IMR-90 (cell line): ENCODE data around the gene TSHZ3. TPM values are rescaled to one million over a fixed set of nuclear protein-coding genes. Genes with fewer than 3 reads are reported as not detected.

ENCODE experiments used
- ATAC-seq: fragments of 200-7000 bp; cut with Tn5 transposase; 2 replicates; pipeline ENCODE4 v1.9.1; 2020; ENCODE audit warnings: low read depth, mild to moderate bottlenecking, moderate library complexity
- BruUV-seq: library from RNA; stranded (reverse); fragments of 400-500 nt; replicated peaks from 2 replicates; lab custom pipeline; 2021; lab: Mats Ljungman, UMichigan
- CTCF ChIA-PET: fragments of 300-600 bp; formaldehyde crosslinking; extraction: SDS; loops from one replicate; lab custom pipeline; 2021; ENCODE audit warnings: antibody characterized with exemption; lab: Yijun Ruan, JAX
- POLR2A ChIA-PET: fragments of 300-600 bp; sonication (Branson Sonifier 250); formaldehyde crosslinking; loops from one replicate; lab custom pipeline; 2022; ENCODE audit warnings: antibody characterized with exemption; ENCODE audit not compliant: unreplicated experiment; lab: Charles Lee
- DNase-seq: peaks from one replicate; pipeline ENCODE4 v3.0.0; 2013
- H2AFZ ChIP-seq: replicated peaks from 2 replicates; pipeline ENCODE3; 2013; ENCODE audit warnings: low read length, mild to moderate bottlenecking; ENCODE audit not compliant: poor library complexity
- H2AK5ac ChIP-seq: 2 replicates; pipeline ENCODE4 v1.6.1; 2013; ENCODE audit warnings: low read depth, low read length, inconsistent platforms
- H2AK9ac ChIP-seq: replicated peaks from 2 replicates; pipeline ENCODE3; 2013; ENCODE audit warnings: mild to moderate bottlenecking, low read depth, low read length, moderate library complexity; ENCODE audit not compliant: poor library complexity
- H2BK120ac ChIP-seq: 2 replicates; pipeline ENCODE4 v1.6.1; 2013; ENCODE audit warnings: low read depth, low read length, inconsistent platforms
- H2BK15ac ChIP-seq: 3 replicates; pipeline ENCODE4 v1.6.1; 2013; ENCODE audit warnings: low read depth, low read length, inconsistent platforms
- H2BK20ac ChIP-seq: 2 replicates; pipeline ENCODE4 v1.6.1; 2013; ENCODE audit warnings: low read depth, mild to moderate bottlenecking, inconsistent platforms, low read length, moderate library complexity
- H2BK5ac ChIP-seq: 2 replicates; pipeline ENCODE4 v1.6.1; 2013; ENCODE audit warnings: mild to moderate bottlenecking, low read depth, low read length, inconsistent platforms; ENCODE audit not compliant: poor library complexity, severe bottlenecking
- H3K14ac ChIP-seq: replicated peaks from 2 replicates; pipeline ENCODE4 v1.6.1; 2013; ENCODE audit warnings: low read depth, low read length, inconsistent platforms
- H3K18ac ChIP-seq: 2 replicates; pipeline ENCODE4 v1.6.1; 2013; ENCODE audit warnings: low read depth, low read length, control low read depth
- H3K23ac ChIP-seq: 2 replicates; pipeline ENCODE4 v1.6.1; 2013; ENCODE audit warnings: low read depth, low read length, inconsistent platforms
- H3K27ac ChIP-seq: 2 replicates; pipeline ENCODE4 v1.5.1; 2013; ENCODE audit warnings: mild to moderate bottlenecking, control low read depth, low read length; ENCODE audit not compliant: insufficient read depth
- H3K27me3 ChIP-seq: 2 replicates; pipeline ENCODE4 v1.6.1; 2013; ENCODE audit warnings: low read length; ENCODE audit not compliant: control insufficient read depth, insufficient read depth
- H3K36me3 ChIP-seq: 2 replicates; pipeline ENCODE4 v1.6.1; 2013; ENCODE audit warnings: low read length, mixed read lengths; ENCODE audit not compliant: control insufficient read depth, insufficient read depth
- H3K4ac ChIP-seq: 2 replicates; pipeline ENCODE4 v1.6.1; 2013; ENCODE audit warnings: low read depth, low read length, inconsistent platforms
- H3K4me1 ChIP-seq: 2 replicates; pipeline ENCODE4 v1.6.1; 2013; ENCODE audit warnings: low read length, mixed read lengths; ENCODE audit not compliant: control insufficient read depth, insufficient read depth
- H3K4me2 ChIP-seq: 2 replicates; pipeline ENCODE4 v1.6.1; 2013; ENCODE audit warnings: low read depth, mild to moderate bottlenecking, control low read depth, low read length, moderate library complexity
- H3K4me3 ChIP-seq: 2 replicates; pipeline ENCODE4 v1.5.1; 2013; ENCODE audit warnings: low read depth, mild to moderate bottlenecking, control low read depth, low read length, moderate library complexity; ENCODE audit not compliant: insufficient read depth
- H3K56ac ChIP-seq: 2 replicates; pipeline ENCODE4 v1.6.1; 2013; ENCODE audit warnings: low read length, inconsistent platforms; ENCODE audit not compliant: insufficient read depth; ENCODE audit errors: extremely low read depth
- H3K79me1 ChIP-seq, 2 experiments: 2 replicates each; pipeline ENCODE4 v1.6.1; 2013; ENCODE audit warnings: low read length in 2 of 2, inconsistent platforms in 1 of 2, low read depth in 1 of 2
- H3K9ac ChIP-seq: 2 replicates; pipeline ENCODE4 v1.6.1; 2013; ENCODE audit warnings: low read depth, low read length, control low read depth
- H3K9me1 ChIP-seq: 2 replicates; pipeline ENCODE4 v1.6.1; 2013; ENCODE audit warnings: low read length, inconsistent platforms; ENCODE audit not compliant: insufficient read depth
- H3K9me3 ChIP-seq: 2 replicates; pipeline ENCODE4 v1.6.1; 2013; ENCODE audit warnings: low read length; ENCODE audit not compliant: control insufficient read depth, insufficient read depth
- H4K20me1 ChIP-seq: 2 replicates; pipeline ENCODE4 v1.6.1; 2013; ENCODE audit warnings: low read length, inconsistent platforms; ENCODE audit not compliant: insufficient read depth
- H4K5ac ChIP-seq: 2 replicates; pipeline ENCODE4 v1.6.1; 2013; ENCODE audit warnings: mild to moderate bottlenecking, low read depth, low read length, control low read depth
- H4K8ac ChIP-seq, 2 experiments: 2 replicates each; pipeline ENCODE4 v1.6.1; 2013; ENCODE audit warnings: low read depth in 2 of 2, low read length in 2 of 2, control low read depth in 1 of 2, inconsistent platforms in 1 of 2
- H4K91ac ChIP-seq: 2 replicates; pipeline ENCODE4 v1.6.1; 2013; ENCODE audit warnings: low read depth, low read length, inconsistent platforms; ENCODE audit not compliant: insufficient read depth
- BHLHE40 ChIP-seq: fragments of 150-350 bp; IDR thresholded peaks from 2 replicates; pipeline ENCODE4 v1.6.1; 2016; ENCODE audit warnings: mild to moderate bottlenecking, low read depth, low read length
- CEBPB ChIP-seq: IDR thresholded peaks from 2 replicates; pipeline ENCODE4 v1.6.1; 2012; ENCODE audit warnings: low read depth, low read length, improper control_type of control experiment
- CHD1 ChIP-seq: IDR thresholded peaks from 2 replicates; pipeline ENCODE4 v1.6.1; 2012; ENCODE audit warnings: low read depth, low read length, improper control_type of control experiment
- FOS ChIP-seq: fragments of 150-350 bp; IDR thresholded peaks from 2 replicates; pipeline ENCODE4 v1.6.1; 2016; ENCODE audit warnings: low read depth, low read length
- MAFK ChIP-seq: IDR thresholded peaks from 2 replicates; pipeline ENCODE4 v1.6.1; 2012; ENCODE audit warnings: low read depth, low read length, improper control_type of control experiment
- MAZ ChIP-seq: IDR thresholded peaks from 2 replicates; pipeline ENCODE4 v1.6.1; 2012; ENCODE audit warnings: low read depth, mild to moderate bottlenecking, low read length, improper control_type of control experiment, moderate library complexity, borderline replicate concordance
- MXI1 ChIP-seq: IDR thresholded peaks from 2 replicates; pipeline ENCODE4 v1.6.1; 2012; ENCODE audit warnings: low read depth, mild to moderate bottlenecking, low read length, moderate library complexity, borderline replicate concordance
- NFE2L2 ChIP-seq: fragments of 150-350 bp; IDR thresholded peaks from 2 replicates; pipeline ENCODE4 v1.6.1; 2016; ENCODE audit warnings: low read depth, mild to moderate bottlenecking, low read length
- POLR2A ChIP-seq: IDR thresholded peaks from 2 replicates; pipeline ENCODE4 v1.6.1; 2012; ENCODE audit warnings: mild to moderate bottlenecking, low read depth, low read length
- RAD21 ChIP-seq: IDR thresholded peaks from 2 replicates; pipeline ENCODE4 v1.6.1; 2012; ENCODE audit warnings: low read length, improper control_type of control experiment
- RCOR1 ChIP-seq: IDR thresholded peaks from 2 replicates; pipeline ENCODE4 v1.6.1; 2012; ENCODE audit warnings: mild to moderate bottlenecking, low read length, improper control_type of control experiment; ENCODE audit not compliant: insufficient replicate concordance
- RFX5 ChIP-seq: IDR thresholded peaks from 2 replicates; pipeline ENCODE4 v1.8.0; 2012; ENCODE audit warnings: low read depth, mild to moderate bottlenecking, low read length, moderate library complexity
- SMC3 ChIP-seq: fragments of 150-350 bp; IDR thresholded peaks from 2 replicates; pipeline ENCODE4 v1.6.1; 2016; ENCODE audit warnings: low read depth, mild to moderate bottlenecking, antibody characterized with exemption, low read length, moderate library complexity
- USF2 ChIP-seq: fragments of 150-350 bp; IDR thresholded peaks from 2 replicates; pipeline ENCODE4 v1.6.1; 2017; ENCODE audit warnings: mild to moderate bottlenecking, antibody characterized with exemption, low read length, low read depth
- WGBS, 2 experiments: methylation state at CpG; one replicate each; pipeline versions ENCODE4 v1.1.5 to v1.1.7; 2013; ENCODE audit warnings: missing lambda C conversion rate in 2 of 2; ENCODE audit not compliant: insufficient read length in 1 of 2; ENCODE audit errors: extremely low coverage in 2 of 2; 5-methylcytosine and 5-hydroxymethylcytosine counted together
- dilution Hi-C: fragments of 300-500 bp; cut with HindIII; formaldehyde crosslinking; loops from one replicate; pipeline ENCODE4 v1.14.3; 2018; ENCODE audit warnings: low sequenced_read_pairs; ENCODE audit not compliant: unreplicated experiment
- in situ Hi-C: fragments of 300-500 bp; cut with MboI; formaldehyde crosslinking; loops from 3 replicates; pipeline ENCODE4 v1.14.3; 2019; ENCODE audit warnings: low sequenced_read_pairs, inconsistent platforms, mixed read lengths
- intact Hi-C: fragments of 100-400 bp; cut with micrococcal nuclease; formaldehyde crosslinking; loops from 2 replicates; pipeline ENCODE4 v1.10.0; 2022
- polyA plus RNA-seq, 3 experiments: library from polyadenylated mRNA; depleted of rRNA; stranded (reverse); fragments of >200 nt; gene quantifications; 2 replicates each; pipeline ENCODE4 v1.2.3, GENCODE V29; 2012; ENCODE audit warnings: low replicate concordance in 1 of 3
- total RNA-seq: library from RNA; depleted of rRNA; stranded (reverse); fragments of >200 nt; gene quantifications from 2 replicates; pipeline ENCODE4 v1.2.3, GENCODE V29; 2012
- TF ChIP-seq, protein P1 (sequence below): conservative IDR thresholded peaks from 2 replicates; pipeline ENCODE4 v1.5.1; 2012; ENCODE audit warnings: mild to moderate bottlenecking, low read depth, low read length, improper control_type of control experiment
- TF ChIP-seq, protein P2 (sequence below): fragments of 150-350 bp; IDR thresholded peaks from 2 replicates; pipeline ENCODE4 v1.6.1; 2016; ENCODE audit warnings: low read depth, mild to moderate bottlenecking, low read length, moderate library complexity, borderline replicate concordance

TSHZ3 gene
- total and polyA plus RNA-seq, 2 of the 4 experiments (the other 2 are of a cell fraction): 8.1 to 13.0 TPM

DNA sequence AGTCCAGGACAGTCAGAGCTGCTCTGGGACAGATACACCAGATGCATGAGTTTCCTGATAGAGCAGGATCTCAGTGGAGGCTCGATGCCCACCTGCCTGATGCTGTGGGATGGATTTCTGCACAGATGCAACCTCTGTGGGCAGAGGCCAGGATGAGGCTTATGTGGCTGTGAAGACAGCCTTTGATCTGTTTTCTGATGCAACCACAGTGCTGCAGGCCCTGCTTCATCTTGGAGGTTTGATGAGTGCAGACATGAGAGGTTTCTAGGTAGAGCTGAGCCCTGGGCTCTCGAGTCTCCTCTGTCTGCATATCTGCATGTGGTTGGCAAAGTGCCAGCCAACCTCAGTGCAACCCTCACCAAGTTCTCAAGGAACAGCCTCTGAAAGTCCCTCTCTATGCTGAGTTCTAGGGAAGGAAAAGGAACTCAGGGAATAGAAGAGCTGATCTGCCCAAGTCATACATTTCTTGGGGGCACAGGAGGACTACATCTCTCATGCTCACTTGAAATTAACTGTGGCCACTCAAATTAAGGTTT lies 23.1 kb upstream of the TSHZ3 start:
- ChIA-PET POLR2A (no interaction called here), CTCF (no interaction called here)
- no peak overlapping the region for H2BK5ac ChIP-seq
- no peak overlapping the region for H2BK20ac ChIP-seq
- H2AK5ac ChIP-seq: no peak overlapping the region
- no peak overlapping the region for H3K23ac ChIP-seq
- H4K20me1 ChIP-seq: peaks cover 3% of the 10 kb centered on the region; the same call in 1 of the 2 replicates
- H4K91ac ChIP-seq: no peak overlapping the region
- H3K4ac ChIP-seq: no peak overlapping the region
- H3K9ac ChIP-seq: no peak overlapping the region
- no peak overlapping the region for H2BK15ac ChIP-seq
- H3K4me1 ChIP-seq: no peaks in the 10 kb centered on the region
- no peak overlapping the region for H3K18ac ChIP-seq
- H3K27me3 ChIP-seq: no peaks in the 10 kb centered on the region; the same call in 1 of the 2 replicates
- no peak overlapping the region for H2AK9ac ChIP-seq
- no peak overlapping the region for H3K4me2 ChIP-seq
- 80% methylated on average over 1 of the region's 2 CpGs; no CpG with 5 or more reads in 1 of the 2 experiments for WGBS, 2 experiments
- no peak overlapping the region for H3K56ac ChIP-seq
- in situ Hi-C loops (no loop called here), dilution Hi-C loops (no loop called here), intact Hi-C loops (no loop called here)
- H3K27ac ChIP-seq: no peak overlapping the region
- H4K8ac ChIP-seq: no peak overlapping the region
- H3K14ac ChIP-seq: no peak overlapping the region
- ATAC-seq (no peak), DNase-seq (no peak)
- BruUV-seq: no TSS peak
- H3K9me3 ChIP-seq: peaks cover 3% of the 10 kb centered on the region
- H3K36me3 ChIP-seq: peaks cover 2% of the 10 kb centered on the region; the same call in 1 of the 2 replicates
- H3K4me3 ChIP-seq: no peak overlapping the region
- TF ChIP-seq MAZ (no peak), MAFK (no peak), NFE2L2 (no peak), FOS (no peak), BHLHE40 (no peak), RFX5 (no peak), MXI1 (no peak), CHD1 (no peak), RAD21 (no peak), RCOR1 (no peak), SMC3 (no peak), USF2 (no peak), CEBPB (no peak), POLR2A (no peak)
- TF ChIP-seq, protein P1, sequence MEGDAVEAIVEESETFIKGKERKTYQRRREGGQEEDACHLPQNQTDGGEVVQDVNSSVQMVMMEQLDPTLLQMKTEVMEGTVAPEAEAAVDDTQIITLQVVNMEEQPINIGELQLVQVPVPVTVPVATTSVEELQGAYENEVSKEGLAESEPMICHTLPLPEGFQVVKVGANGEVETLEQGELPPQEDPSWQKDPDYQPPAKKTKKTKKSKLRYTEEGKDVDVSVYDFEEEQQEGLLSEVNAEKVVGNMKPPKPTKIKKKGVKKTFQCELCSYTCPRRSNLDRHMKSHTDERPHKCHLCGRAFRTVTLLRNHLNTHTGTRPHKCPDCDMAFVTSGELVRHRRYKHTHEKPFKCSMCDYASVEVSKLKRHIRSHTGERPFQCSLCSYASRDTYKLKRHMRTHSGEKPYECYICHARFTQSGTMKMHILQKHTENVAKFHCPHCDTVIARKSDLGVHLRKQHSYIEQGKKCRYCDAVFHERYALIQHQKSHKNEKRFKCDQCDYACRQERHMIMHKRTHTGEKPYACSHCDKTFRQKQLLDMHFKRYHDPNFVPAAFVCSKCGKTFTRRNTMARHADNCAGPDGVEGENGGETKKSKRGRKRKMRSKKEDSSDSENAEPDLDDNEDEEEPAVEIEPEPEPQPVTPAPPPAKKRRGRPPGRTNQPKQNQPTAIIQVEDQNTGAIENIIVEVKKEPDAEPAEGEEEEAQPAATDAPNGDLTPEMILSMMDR: no peak
- TF ChIP-seq, protein P2, sequence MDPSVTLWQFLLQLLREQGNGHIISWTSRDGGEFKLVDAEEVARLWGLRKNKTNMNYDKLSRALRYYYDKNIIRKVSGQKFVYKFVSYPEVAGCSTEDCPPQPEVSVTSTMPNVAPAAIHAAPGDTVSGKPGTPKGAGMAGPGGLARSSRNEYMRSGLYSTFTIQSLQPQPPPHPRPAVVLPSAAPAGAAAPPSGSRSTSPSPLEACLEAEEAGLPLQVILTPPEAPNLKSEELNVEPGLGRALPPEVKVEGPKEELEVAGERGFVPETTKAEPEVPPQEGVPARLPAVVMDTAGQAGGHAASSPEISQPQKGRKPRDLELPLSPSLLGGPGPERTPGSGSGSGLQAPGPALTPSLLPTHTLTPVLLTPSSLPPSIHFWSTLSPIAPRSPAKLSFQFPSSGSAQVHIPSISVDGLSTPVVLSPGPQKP: no peak
- no peaks in the 10 kb centered on the region; a peak in 1 of 4 replicates for H3K79me1 ChIP-seq
- H2BK120ac ChIP-seq: no peak overlapping the region
- no peak overlapping the region for H4K5ac ChIP-seq
- no peaks in the 10 kb centered on the region; the same call in 1 of the 2 replicates for H3K9me1 ChIP-seq
- no peak overlapping the region for H2AFZ ChIP-seq
